OCI-LY1 (cell line): ENCODE results near the gene ERLIN1.

Experiments used
- H2AFZ ChIP-seq: fragments of 200-600 bp; sonication (generic), shearing (Covaris generic); 2 replicates; pipeline ENCODE4 v1.6.0; 2014; ENCODE audit warnings: antibody characterized with exemption, mild to moderate bottlenecking, low read length
- H3F3A ChIP-seq: fragments of 200-600 bp; sonication (generic), shearing (Covaris generic); 2 replicates; pipeline ENCODE4 v1.6.0; 2014; ENCODE audit warnings: mild to moderate bottlenecking, antibody characterized with exemption, low read length, moderate library complexity; ENCODE audit not compliant: insufficient read depth
- H3K27ac ChIP-seq: fragments of 200-600 bp; sonication (generic); 2 replicates; pipeline ENCODE4 v1.5.1; 2014; ENCODE audit warnings: low read length, mixed run types, mild to moderate bottlenecking, low read depth; ENCODE audit not compliant: poor library complexity, severe bottlenecking
- H3K27me3 ChIP-seq: fragments of 200-600 bp; sonication (generic); 2 replicates; pipeline ENCODE4 v1.6.0; 2014; ENCODE audit warnings: antibody characterized with exemption, mild to moderate bottlenecking, low read length, moderate library complexity; ENCODE audit not compliant: insufficient read depth
- H3K36me3 ChIP-seq: fragments of 200-600 bp; sonication (generic); 2 replicates; pipeline ENCODE4 v1.6.1; 2014; ENCODE audit warnings: mild to moderate bottlenecking, antibody characterized with exemption, low read length, moderate library complexity, mixed read lengths; ENCODE audit not compliant: insufficient read depth
- H3K4me1 ChIP-seq: fragments of 200-600 bp; sonication (generic); 2 replicates; pipeline ENCODE4 v1.5.1; 2014; ENCODE audit warnings: mild to moderate bottlenecking, low read length, moderate library complexity; ENCODE audit not compliant: insufficient read depth, severe bottlenecking
- H3K4me2 ChIP-seq: fragments of 200-600 bp; sonication (generic), shearing (Covaris generic); 2 replicates; pipeline ENCODE4 v1.6.1; 2014; ENCODE audit warnings: low read length
- H3K4me3 ChIP-seq: fragments of 200-600 bp; sonication (generic); 2 replicates; pipeline ENCODE4 v1.5.1; 2014; ENCODE audit warnings: low read length, low read depth, mild to moderate bottlenecking, mixed read lengths; ENCODE audit not compliant: poor library complexity, severe bottlenecking
- H3K79me2 ChIP-seq: fragments of 200-600 bp; shearing (Covaris generic); 2 replicates; pipeline ENCODE4 v1.6.1; 2016; ENCODE audit warnings: mixed run types, low read length, mixed read lengths; ENCODE audit not compliant: insufficient read depth
- H3K9ac ChIP-seq: fragments of 200-600 bp; sonication (generic), shearing (Covaris generic); 2 replicates; pipeline ENCODE4 v1.6.1; 2014; ENCODE audit warnings: mild to moderate bottlenecking, low read length, mixed read lengths
- H3K9me2 ChIP-seq: fragments of 200-600 bp; sonication (generic), shearing (Covaris generic); 2 replicates; pipeline ENCODE4 v1.6.1; 2014; ENCODE audit warnings: low read depth, mild to moderate bottlenecking, low read length, mixed read lengths
- H3K9me3 ChIP-seq: fragments of 200-600 bp; shearing (Covaris generic); 2 replicates; pipeline ENCODE4 v1.6.1; 2014; ENCODE audit warnings: low read length, mixed read lengths
- H4K20me1 ChIP-seq: fragments of 200-600 bp; sonication (generic), shearing (Covaris generic); 2 replicates; pipeline ENCODE4 v1.6.0; 2016; ENCODE audit warnings: mild to moderate bottlenecking, low read length; ENCODE audit not compliant: insufficient read depth
- EZH2 ChIP-seq: fragments of 200-600 bp; sonication (generic), shearing (Covaris generic); IDR thresholded peaks from 2 replicates; pipeline ENCODE4 v1.8.0; 2017; ENCODE audit warnings: borderline replicate concordance, mixed run types, mild to moderate bottlenecking, antibody characterized with exemption, low read length, moderate library complexity, mixed read lengths
- TF ChIP-seq, protein P1 (sequence below): fragments of 200-600 bp; sonication (generic), shearing (Covaris generic); IDR thresholded peaks from 2 replicates; pipeline ENCODE4 v1.5.1; 2017; ENCODE audit warnings: mild to moderate bottlenecking, antibody characterized with exemption, low read length, moderate library complexity, mixed read lengths

ERLIN1 gene

DNA sequence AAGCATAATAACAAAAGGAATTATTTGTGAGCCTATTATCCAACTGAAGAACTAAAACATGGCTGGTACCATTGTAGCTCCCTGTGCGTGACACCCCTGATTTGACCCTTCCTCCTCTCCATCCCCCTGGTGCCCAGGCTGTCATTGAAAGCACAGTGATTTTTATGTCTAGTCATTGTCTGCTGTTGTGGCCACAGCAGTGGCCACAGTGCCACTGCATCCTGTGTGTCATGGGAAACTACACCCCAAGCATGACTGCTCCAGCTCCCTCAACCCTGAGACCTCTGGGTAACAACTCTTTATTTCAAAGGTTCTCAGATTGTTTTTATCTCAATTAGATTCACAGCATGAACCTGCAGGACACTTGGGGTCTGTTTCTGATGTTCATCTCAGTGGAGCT, 52.0 kb downstream of the ERLIN1 start:
- no peaks in the 10 kb centered on the region for H3F3A ChIP-seq
- no peak overlapping the region for H2AFZ ChIP-seq
- H3K9me3 ChIP-seq, result no peaks in the 10 kb centered on the region
- TF ChIP-seq, protein P1, sequence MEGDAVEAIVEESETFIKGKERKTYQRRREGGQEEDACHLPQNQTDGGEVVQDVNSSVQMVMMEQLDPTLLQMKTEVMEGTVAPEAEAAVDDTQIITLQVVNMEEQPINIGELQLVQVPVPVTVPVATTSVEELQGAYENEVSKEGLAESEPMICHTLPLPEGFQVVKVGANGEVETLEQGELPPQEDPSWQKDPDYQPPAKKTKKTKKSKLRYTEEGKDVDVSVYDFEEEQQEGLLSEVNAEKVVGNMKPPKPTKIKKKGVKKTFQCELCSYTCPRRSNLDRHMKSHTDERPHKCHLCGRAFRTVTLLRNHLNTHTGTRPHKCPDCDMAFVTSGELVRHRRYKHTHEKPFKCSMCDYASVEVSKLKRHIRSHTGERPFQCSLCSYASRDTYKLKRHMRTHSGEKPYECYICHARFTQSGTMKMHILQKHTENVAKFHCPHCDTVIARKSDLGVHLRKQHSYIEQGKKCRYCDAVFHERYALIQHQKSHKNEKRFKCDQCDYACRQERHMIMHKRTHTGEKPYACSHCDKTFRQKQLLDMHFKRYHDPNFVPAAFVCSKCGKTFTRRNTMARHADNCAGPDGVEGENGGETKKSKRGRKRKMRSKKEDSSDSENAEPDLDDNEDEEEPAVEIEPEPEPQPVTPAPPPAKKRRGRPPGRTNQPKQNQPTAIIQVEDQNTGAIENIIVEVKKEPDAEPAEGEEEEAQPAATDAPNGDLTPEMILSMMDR, result no peak
- TF ChIP-seq EZH2, result no peak
- no peaks in the 10 kb centered on the region for H3K9me2 ChIP-seq
- no peak overlapping the region for H3K4me2 ChIP-seq
- H3K27me3 ChIP-seq, result no peaks in the 10 kb centered on the region
- no peaks in the 10 kb centered on the region for H4K20me1 ChIP-seq
- H3K36me3 ChIP-seq, result no peaks in the 10 kb centered on the region; the same call in 1 of the 2 replicates
- H3K79me2 ChIP-seq, result no peaks in the 10 kb centered on the region
- no peak overlapping the region for H3K9ac ChIP-seq
- no peaks in the 10 kb centered on the region for H3K4me1 ChIP-seq
- H3K27ac ChIP-seq, result no peak overlapping the region
- no peak overlapping the region for H3K4me3 ChIP-seq

- no peaks in the 10 kb centered on the region for H4K20me1 ChIP-seq
- no peaks in the 10 kb centered on the region for H3K27me3 ChIP-seq
- no peaks in the 10 kb centered on the region for H3K4me1 ChIP-seq
- no peaks in the 10 kb centered on the region; the same call in 1 of the 2 replicates for H3K36me3 ChIP-seq
- no peak overlapping the region for H3K4me3 ChIP-seq
- no peak overlapping the region for H3K27ac ChIP-seq
- no peaks in the 10 kb centered on the region for H3F3A ChIP-seq
- H3K9me3 ChIP-seq, result no peaks in the 10 kb centered on the region
- H3K9ac ChIP-seq, result no peak overlapping the region
- TF ChIP-seq EZH2, result no peak
- TF ChIP-seq, protein P1, result no peak
- no peaks in the 10 kb centered on the region for H3K79me2 ChIP-seq
- no peak overlapping the region for H3K4me2 ChIP-seq
- no peak overlapping the region for H2AFZ ChIP-seq
- H3K9me2 ChIP-seq, result no peaks in the 10 kb centered on the region
Observed at GRCh38 chr10:100132427-100132826, 53.4 kb downstream of the ERLIN1 start.

DNA sequence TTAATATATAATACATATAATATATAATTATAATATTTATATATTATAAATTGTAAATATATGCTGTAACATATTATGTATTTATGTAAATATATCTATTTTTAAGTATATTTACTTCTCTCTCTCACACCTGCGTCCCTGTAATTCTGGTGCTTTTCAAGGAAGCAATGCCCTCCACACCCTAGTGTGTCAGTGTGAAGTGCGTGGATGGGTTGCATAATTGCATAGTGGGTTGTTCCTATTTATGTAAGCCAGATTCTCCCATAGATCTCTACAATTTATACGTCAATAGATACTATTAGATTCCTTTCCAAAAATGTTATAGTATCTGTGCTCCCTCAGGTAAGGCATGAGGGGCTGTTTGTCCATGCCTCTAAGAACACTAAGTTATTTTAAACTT, 54.3 kb downstream of the ERLIN1 start:
- no peaks in the 10 kb centered on the region; the same call in 1 of the 2 replicates for H3K36me3 ChIP-seq
- H2AFZ ChIP-seq, result no peak overlapping the region
- H3F3A ChIP-seq, result no peaks in the 10 kb centered on the region
- H3K4me3 ChIP-seq, result no peak overlapping the region
- no peaks in the 10 kb centered on the region for H3K4me1 ChIP-seq
- no peaks in the 10 kb centered on the region for H3K27me3 ChIP-seq
- no peak overlapping the region for H3K27ac ChIP-seq
- H3K4me2 ChIP-seq, result no peak overlapping the region
- H3K9ac ChIP-seq, result no peak overlapping the region
- H4K20me1 ChIP-seq, result no peaks in the 10 kb centered on the region
- TF ChIP-seq, protein P1, result no peak
- no peak for TF ChIP-seq EZH2
- H3K9me2 ChIP-seq, result no peaks in the 10 kb centered on the region
- H3K79me2 ChIP-seq, result no peaks in the 10 kb centered on the region
- no peaks in the 10 kb centered on the region for H3K9me3 ChIP-seq
